HG03039 (cell line): Measurements from ENCODE around the gene SPATS2L.

Source experiments
- ATAC-seq: cut with Tn5 transposase; IDR thresholded peaks from one replicate; pipeline ENCODE4 v1.9.1; 2021; ENCODE audit warnings: mild to moderate bottlenecking, moderate library complexity; ENCODE audit not compliant: unreplicated experiment

Gene SPATS2L

DNA sequence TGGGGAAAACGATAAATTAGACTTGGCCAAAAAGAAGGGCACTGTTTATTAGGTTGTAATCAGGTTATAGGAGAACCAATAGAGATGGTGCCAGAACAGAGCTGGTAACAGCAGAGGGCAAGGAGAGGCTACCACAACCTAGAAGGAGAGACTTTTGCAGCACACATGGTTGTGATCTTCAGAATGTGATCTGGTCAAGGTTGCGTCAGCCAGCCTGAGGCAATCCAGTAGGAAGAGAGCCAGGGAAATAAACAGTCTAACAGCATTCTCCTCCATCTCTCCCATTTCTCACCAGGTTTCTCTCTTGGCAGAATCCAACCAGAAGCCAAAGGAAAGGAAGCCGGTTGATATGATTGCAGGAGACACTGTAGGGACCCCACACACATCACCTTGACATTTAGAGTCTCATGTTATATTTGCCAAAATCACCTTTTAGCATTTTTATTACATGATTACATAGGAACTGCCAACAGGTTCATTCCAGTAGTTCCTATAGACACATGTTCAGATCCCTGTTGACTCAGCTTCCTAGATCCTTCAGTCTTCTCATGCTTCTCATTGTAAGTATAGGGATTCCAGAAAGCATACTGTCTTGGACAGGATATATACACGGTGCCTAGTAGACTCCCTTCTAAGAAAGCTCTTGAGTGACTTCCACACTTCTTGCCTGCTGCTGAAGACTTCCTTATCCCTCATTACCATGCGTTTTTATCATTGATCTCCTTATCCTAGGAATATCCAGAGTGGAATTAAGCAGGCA lies 17.6 kb upstream of the SPATS2L start:
- ATAC-seq, result no peak

DNA sequence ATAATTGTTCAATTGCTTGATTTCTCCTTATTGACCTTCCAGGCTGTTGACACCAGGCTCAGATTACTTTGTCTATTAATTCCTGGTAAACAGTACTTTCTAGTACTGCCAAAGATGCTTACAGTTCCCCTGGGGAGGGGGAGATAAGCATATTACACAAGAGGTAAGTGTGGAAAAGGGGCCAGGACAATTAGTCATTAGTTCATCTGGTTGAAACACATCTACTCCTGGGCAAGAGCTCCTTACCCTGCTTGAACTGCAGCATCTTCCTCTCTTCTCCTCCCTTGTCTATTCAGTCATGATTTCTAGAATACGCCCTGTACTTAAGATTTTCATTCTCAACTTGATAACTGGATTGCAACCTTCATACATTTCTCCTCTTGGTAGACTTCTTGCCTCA lies 10.4 kb upstream of the SPATS2L start:
- ATAC-seq, result no peak

DNA sequence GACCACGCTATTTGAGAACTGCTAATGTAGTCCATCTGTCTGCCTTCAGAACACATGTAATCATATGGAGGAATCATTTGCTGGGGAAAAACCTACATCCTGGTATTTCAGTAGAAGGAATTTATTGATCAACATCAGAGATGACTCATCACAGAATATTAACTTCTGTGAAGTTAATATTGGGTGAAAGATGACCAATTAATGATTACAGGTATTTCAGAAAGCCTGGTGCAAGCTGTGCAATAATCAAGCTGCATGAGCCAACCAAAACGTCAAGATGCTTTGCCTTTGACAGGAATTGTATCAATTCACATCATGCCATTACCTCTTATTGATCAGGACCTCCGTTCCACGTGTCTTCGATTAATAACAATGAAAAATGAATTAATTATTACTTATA lies 9.4 kb upstream of the SPATS2L start:
- ATAC-seq, result no peak

DNA sequence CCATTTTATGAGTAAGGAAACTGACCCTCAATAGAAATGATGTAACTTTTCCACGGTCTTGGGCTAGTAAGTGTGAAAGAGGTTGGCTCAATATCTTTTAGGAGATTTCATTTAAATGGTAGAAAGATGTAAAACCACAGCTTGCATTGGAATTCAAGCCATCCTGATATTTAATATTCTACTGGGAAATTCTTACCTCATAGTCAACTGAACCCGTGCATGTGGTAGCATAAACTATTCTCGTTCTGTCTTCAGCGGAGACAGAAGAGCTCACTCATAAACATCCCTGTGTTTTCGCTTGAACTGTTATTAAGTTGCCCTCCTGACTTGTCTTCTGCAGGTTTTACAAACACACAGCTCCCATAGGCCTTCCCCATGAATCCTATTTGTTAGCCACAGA lies 8.5 kb upstream of the SPATS2L start:
- ATAC-seq, result no peak

DNA sequence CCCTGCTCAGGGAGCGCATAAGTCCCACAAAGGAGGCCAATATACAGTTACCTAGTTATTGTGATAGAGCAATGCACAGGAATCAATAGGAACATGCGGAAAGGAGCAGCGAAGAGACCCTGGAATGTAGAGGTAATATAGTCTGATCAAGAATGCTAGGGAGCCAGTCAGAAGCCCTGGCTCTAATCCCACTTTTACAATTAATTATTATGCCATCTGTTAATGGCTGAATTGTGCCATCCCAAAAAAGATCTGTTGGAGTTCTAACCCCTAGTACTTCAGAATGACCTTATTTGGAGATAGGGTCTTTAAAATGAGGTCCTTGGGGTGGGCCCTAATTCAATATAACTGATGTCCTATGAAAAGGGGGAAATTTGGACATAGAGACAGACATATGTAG lies 7.7 kb upstream of the SPATS2L start:
- no peak for ATAC-seq

GRCh38 chr2:200300065-200300464 lies 6.4 kb upstream of the SPATS2L start:
- ATAC-seq, result no peak

DNA sequence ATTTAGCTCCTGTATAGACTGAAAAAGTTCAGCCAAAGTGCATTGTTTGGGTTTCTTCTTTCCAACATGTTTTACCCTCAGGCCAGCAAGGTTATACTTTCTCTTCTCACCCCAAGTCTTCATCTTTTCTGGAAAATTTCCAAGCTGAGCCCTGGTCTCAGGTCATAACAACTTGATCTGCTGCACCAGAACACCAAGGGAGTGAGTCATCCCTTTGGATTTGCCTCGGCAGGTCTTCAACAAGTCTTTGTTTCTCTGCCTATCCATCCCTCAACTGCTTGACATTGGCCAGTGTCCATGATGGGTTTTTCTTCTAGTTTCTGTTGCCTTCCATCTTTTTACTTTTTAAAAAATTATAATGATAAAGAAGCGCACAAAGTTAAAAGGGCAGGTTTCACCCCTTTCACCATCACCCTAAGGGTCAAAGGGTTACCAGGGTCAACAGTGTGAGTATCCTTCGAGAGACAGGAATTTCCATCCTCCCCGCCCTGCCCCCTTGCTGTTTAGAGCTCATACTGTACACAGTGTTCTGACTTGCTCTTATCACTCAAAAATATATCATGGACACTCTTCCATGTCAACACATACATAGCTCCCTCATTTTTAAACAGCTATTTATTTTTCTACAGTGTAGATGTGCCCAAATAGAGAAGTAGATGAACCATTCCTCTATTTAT lies 5.7 kb upstream of the SPATS2L start:
- no peak for ATAC-seq

DNA sequence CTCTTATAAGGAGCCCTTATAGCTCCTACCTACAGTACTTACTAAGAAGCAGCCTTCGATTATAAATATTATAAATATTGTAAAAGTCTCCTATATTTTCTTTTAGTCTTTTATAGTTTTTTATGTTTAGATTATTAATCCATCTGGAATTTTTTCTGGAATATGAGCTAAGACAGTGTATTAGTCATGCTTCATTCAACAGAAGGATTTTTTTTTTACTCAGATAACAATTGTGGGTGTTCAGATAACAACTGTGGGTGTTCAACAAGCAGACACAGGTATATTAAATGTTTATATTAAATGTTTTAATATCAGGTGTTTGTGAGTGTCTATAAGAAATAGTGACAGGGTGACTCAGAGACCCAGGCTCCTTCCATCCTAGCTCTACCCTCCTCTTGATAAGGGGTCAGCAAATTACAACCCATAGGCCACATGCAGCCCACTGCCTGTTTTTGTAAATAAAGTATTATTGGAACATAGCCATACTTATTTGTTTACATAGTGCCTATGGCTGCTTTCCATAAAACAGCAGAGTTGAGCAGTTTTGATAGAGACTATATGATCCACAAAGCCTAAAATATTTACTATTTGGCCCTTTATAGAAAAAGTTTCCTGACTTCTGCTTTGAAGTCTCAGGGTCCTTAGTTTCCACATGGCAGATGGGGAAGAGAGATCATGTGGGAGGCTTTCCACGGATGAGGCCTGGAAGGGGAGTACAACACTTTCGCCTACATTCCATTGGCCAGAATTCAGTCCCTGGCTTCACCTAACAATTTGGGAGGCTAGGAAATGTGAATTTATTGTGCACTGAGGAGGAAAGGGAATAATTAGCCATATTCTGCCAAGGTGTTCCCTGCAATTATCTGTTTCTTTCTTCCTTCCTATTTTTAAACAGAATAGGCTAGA lies 4.3 kb upstream of the SPATS2L start:
- no peak for ATAC-seq

- no peak for ATAC-seq
These were observed 3.4 kb upstream of the SPATS2L start for GRCh38 chr2:200302940-200303727.

GRCh38 chr2:200305797-200306195 lies 697 bp upstream of the SPATS2L start:
- no peak for ATAC-seq

GRCh38 chr2:200306931-200307723 lies 634 bp downstream of the SPATS2L start:
- ATAC-seq, result peak; percentile 45

- no peak for ATAC-seq
These were observed 1.4 kb downstream of the SPATS2L start for GRCh38 chr2:200307724-200308545.

DNA sequence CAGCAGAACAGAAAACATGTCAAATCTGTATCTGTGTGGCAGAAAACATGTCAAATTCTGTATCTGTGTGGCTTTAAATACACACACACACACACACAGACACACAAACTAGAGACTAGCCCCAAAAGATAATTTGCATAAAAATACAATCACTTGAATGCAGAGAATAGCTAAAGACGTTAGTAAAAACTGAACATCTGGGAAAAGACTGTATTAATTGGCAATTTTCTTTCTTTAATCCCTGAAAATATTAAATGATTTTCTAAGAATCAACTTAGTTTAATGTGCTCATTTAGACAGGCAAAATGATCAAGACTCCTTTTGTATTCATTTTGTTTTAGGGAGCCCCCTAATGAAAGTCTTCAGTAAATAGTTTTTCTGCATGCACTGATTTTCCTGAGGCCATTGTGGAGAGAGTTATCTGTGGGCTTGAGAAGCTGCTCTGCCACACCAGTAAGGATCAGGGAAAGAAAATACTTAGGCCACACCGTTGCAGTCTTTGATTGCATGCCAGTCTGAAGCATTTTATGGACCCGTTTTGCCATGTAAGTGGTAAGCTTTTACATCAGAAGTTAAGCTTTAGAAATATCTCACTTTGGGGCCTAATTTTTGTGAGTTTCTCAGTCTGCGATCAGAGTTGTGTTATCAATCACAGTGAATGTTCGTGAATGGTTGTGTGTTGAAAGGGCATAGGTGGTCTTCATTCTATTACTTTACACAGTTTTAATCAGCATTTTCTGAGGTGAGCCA lies 2.2 kb downstream of the SPATS2L start:
- ATAC-seq, result no peak

DNA sequence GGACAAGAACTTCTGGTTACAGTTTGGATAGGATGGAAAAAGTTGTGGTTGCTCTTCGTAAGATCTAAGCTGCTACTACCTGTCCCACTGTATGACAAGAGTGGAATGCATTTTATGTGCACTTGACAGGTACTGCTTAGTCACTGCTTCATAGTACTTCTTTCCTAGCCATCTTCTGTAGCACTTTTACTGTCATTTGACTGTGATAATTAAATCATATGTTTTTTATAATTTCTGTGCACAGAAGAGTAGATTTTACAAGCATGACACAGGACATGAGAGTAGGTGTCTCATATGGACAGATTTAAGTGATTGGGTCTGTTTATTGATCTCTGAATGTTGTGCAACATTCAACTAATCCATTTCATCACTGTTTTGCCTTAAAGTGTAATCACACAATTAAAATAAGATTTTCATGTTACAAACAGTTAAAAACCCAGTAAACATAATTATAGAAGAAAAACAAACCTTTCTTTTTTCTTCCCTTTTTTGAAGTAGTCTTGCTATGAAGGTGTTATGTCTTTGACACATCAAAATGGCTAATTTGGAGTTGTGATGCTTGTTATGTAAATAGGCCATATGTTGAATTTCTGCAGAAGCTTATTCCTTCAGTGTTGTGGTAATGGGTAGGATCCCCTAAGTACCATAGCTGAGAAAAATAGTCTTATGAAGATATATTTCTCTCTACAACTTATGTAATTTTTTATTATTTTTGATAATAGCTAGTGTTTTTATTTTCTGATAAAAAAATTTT lies 3.0 kb downstream of the SPATS2L start:
- no peak for ATAC-seq

- ATAC-seq, result no peak
These were observed 4.1 kb downstream of the SPATS2L start for GRCh38 chr2:200310545-200310971.

GRCh38 chr2:200311139-200311538 lies 4.6 kb downstream of the SPATS2L start:
- no peak for ATAC-seq

DNA sequence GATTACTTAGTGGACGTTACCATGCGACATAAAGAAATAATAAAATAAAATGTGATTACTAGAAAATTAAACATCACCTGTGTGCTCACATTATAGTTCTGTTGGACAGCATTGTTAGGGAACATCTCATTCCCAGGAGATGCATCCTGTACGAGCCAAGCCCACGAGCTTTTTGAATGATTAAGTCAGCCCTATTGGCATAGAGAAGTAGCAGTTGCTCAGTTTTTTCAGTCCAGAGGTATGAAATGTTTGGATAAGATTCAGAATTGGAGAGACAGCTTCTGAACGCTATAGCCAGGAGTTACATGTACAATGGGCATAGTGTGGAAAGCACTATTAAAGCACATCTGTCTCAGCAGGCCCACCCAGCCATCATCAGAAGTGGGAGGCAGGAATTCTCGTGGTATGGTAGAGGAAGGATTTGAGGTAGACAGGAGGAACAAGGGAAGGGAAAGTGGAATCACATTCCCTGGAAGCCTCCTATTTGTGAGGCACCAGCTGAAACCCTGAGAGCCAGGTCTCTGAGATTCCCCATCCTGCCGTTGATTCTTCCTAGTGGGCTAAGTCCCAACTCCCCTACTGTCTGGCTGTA lies 8.6 kb downstream of the SPATS2L start:
- no peak for ATAC-seq
